MCF 10A (cell line): ENCODE measurements around the gene NAV3. TPM values are rescaled to one million over a fixed set of nuclear protein-coding genes. Genes with fewer than 3 reads are reported as not detected.

Experiments
- BruUV-seq: library from RNA; stranded (reverse); fragments of 400-500 nt; replicated peaks from 2 replicates; lab custom pipeline; 2021; lab: Mats Ljungman, UMichigan
- CTCF ChIA-PET: fragments of 300-600 bp; sonication (Branson Sonifier 250); formaldehyde crosslinking; extraction: SDS; loops from one replicate; lab custom pipeline; 2021; ENCODE audit warnings: antibody characterized with exemption, inconsistent platforms; lab: Yijun Ruan, JAX
- POLR2A ChIA-PET: fragments of 300-600, 350-650 bp; sonication (Branson Sonifier 250); formaldehyde crosslinking; extraction: SDS; loops from one replicate; lab custom pipeline; 2020; ENCODE audit warnings: antibody characterized with exemption, inconsistent platforms; lab: Yijun Ruan, JAX
- DNase-seq: peaks from one replicate; pipeline ENCODE4 v3.0.0-alpha.2; 2018; ENCODE audit not compliant: unreplicated experiment
- H3K27ac Mint-ChIP-seq: one replicate; pipeline ENCODE4 v1.8.0; 2022; ENCODE audit warnings: mild to moderate bottlenecking, low read depth, mixed read lengths; ENCODE audit not compliant: unreplicated experiment
- H3K27me3 Mint-ChIP-seq: one replicate; pipeline ENCODE4 v1.8.0; 2022; ENCODE audit warnings: mixed read lengths; ENCODE audit not compliant: insufficient read depth, unreplicated experiment
- H3K36me3 Mint-ChIP-seq: one replicate; pipeline ENCODE4 v1.8.0; 2022; ENCODE audit warnings: mild to moderate bottlenecking, moderate library complexity, mixed read lengths; ENCODE audit not compliant: insufficient read depth, unreplicated experiment
- H3K4me1 Mint-ChIP-seq: one replicate; pipeline ENCODE4 v1.8.0; 2022; ENCODE audit warnings: mixed read lengths; ENCODE audit not compliant: insufficient read depth, unreplicated experiment
- H3K4me3 Mint-ChIP-seq: one replicate; pipeline ENCODE4 v1.8.0; 2022; ENCODE audit warnings: mild to moderate bottlenecking, moderate library complexity, mixed read lengths; ENCODE audit not compliant: unreplicated experiment
- H3K9me3 Mint-ChIP-seq: one replicate; pipeline ENCODE4 v1.8.0; 2022; ENCODE audit warnings: mixed read lengths; ENCODE audit not compliant: unreplicated experiment
- CTCF ChIP-seq: fragments of 200-600 bp; IDR thresholded peaks from one replicate; pipeline ENCODE4 v1.8.0; 2022; ENCODE audit warnings: antibody characterized with exemption, mild to moderate bottlenecking; ENCODE audit not compliant: unreplicated experiment
- intact Hi-C: fragments of 100-400 bp; cut with micrococcal nuclease; formaldehyde crosslinking; loops from 2 replicates; pipeline ENCODE4 v1.14.1; 2022
- total RNA-seq: library from RNA; stranded (reverse); gene quantifications from 2 replicates; pipeline ENCODE4 v1.2.3, GENCODE V29; 2022

Gene NAV3
- total RNA-seq, 1 experiment from 2014 or later: 7.1 TPM

- H3K4me1 Mint-ChIP-seq: no peaks in the 10 kb centered on the region
- no peak overlapping the region for H3K4me3 Mint-ChIP-seq
- intact Hi-C loops: no loop called here
- no peak overlapping the region for H3K27ac Mint-ChIP-seq
- H3K36me3 Mint-ChIP-seq: no peaks in the 10 kb centered on the region
- TF ChIP-seq CTCF: peak; percentile 50
- ChIA-PET CTCF (interaction anchor here (0.6 to 1.2 kb wide), 6 partner anchors 10 to 69 kb away, joined by 3 to 4 read pairs (median 3); no protein-coding TSS in a partner anchor), POLR2A (no interaction called here)
- no peaks in the 10 kb centered on the region for H3K9me3 Mint-ChIP-seq
- no TSS peak for BruUV-seq
- peak; percentile 58 for DNase-seq
- no peaks in the 10 kb centered on the region for H3K27me3 Mint-ChIP-seq
These were observed 399.0 kb downstream of the NAV3 start for GRCh38 chr12:78229591-78230101.

- ChIA-PET POLR2A (no interaction called here), CTCF (interaction anchor here (0.7 to 0.9 kb wide), 2 partner anchors 237 to 897 kb away, joined by 3 read pairs; no protein-coding TSS in a partner anchor)
- Mint-ChIP-seq H3K36me3 (no peaks in the 10 kb centered on the region), H3K27ac (no peak overlapping the region), H3K9me3 (no peaks in the 10 kb centered on the region), H3K4me3 (no peak overlapping the region), H3K4me1 (no peaks in the 10 kb centered on the region), H3K27me3 (no peaks in the 10 kb centered on the region)
- BruUV-seq: no TSS peak
- intact Hi-C loops: no loop called here
- no peak for TF ChIP-seq CTCF
- no peak for DNase-seq
These were observed 402.1 kb downstream of the NAV3 start for GRCh38 chr12:78232756-78233155.

- H3K27me3 Mint-ChIP-seq: no peaks in the 10 kb centered on the region
- DNase-seq: no peak
- no peak overlapping the region for H3K27ac Mint-ChIP-seq
- CTCF ChIA-PET: interaction anchor here (0.8 kb wide), 1 partner anchor 65 kb away, joined by 3 read pairs; no protein-coding TSS in a partner anchor
- H3K36me3 Mint-ChIP-seq: no peaks in the 10 kb centered on the region
- intact Hi-C loops: no loop called here
- no peak for TF ChIP-seq CTCF
- BruUV-seq: no TSS peak
- H3K4me3 Mint-ChIP-seq: no peak overlapping the region
- POLR2A ChIA-PET: no interaction called here
- H3K4me1 Mint-ChIP-seq: no peaks in the 10 kb centered on the region
- no peaks in the 10 kb centered on the region for H3K9me3 Mint-ChIP-seq
These were observed 405.6 kb downstream of the NAV3 start for GRCh38 chr12:78236264-78236663.

GRCh38 chr12:78239544-78239943 lies 408.9 kb downstream of the NAV3 start:
- H3K27me3 Mint-ChIP-seq: no peaks in the 10 kb centered on the region
- no peak overlapping the region for H3K4me3 Mint-ChIP-seq
- intact Hi-C loops: no loop called here
- no peaks in the 10 kb centered on the region for H3K36me3 Mint-ChIP-seq
- ChIA-PET POLR2A (no interaction called here), CTCF (interaction anchor here (0.9 kb wide), 1 partner anchor 9 kb away, joined by 3 read pairs; no protein-coding TSS in a partner anchor)
- DNase-seq: no peak
- no peaks in the 10 kb centered on the region for H3K9me3 Mint-ChIP-seq
- H3K27ac Mint-ChIP-seq: no peak overlapping the region
- no TSS peak for BruUV-seq
- TF ChIP-seq CTCF: no peak
- no peaks in the 10 kb centered on the region for H3K4me1 Mint-ChIP-seq
